Stimulated activated CD4-positive, alpha-beta T cell treated with anti-CD3 and anti-CD28 coated beads, TNF-alpha, amount 100 ng/mL, for 4 hours (primary cell): ENCODE results near the gene MFSD11.
"Not testable (repeated sequence)": the region's sequence is repeated elsewhere in the genome, so short reads cannot be mapped to it uniquely, and the experiment has no call there.

Experiments
- DNase-seq, 3 experiments: peaks; one replicate each; pipeline ENCODE4 v3.0.0-alpha.2; 2020; ENCODE audit warnings: low read depth in 3 of 3

Gene MFSD11

GRCh38 chr17:76797241-76797840, 59.4 kb downstream of the MFSD11 start:
- DNase-seq, result no peak

GRCh38 chr17:76801706-76802105, 63.8 kb downstream of the MFSD11 start:
- no peak for DNase-seq

GRCh38 chr17:76805319-76805718, 67.4 kb downstream of the MFSD11 start:
- DNase-seq, result no peak

GRCh38 chr17:76806151-76806550, 68.2 kb downstream of the MFSD11 start:
- not testable (repeated sequence) for DNase-seq

GRCh38 chr17:76806767-76807166, 68.8 kb downstream of the MFSD11 start:
- not testable (repeated sequence) for DNase-seq

- DNase-seq, result no peak
These were observed 70.4 kb downstream of the MFSD11 start for GRCh38 chr17:76808326-76808725.

- DNase-seq, result no peak
These were observed 73.0 kb downstream of the MFSD11 start for GRCh38 chr17:76810956-76811355.

- no peak for DNase-seq
These were observed 73.9 kb downstream of the MFSD11 start for GRCh38 chr17:76811834-76812233.

GRCh38 chr17:76812263-76812662, 74.3 kb downstream of the MFSD11 start:
- DNase-seq, result no peak

GRCh38 chr17:76812968-76813367, 75.0 kb downstream of the MFSD11 start:
- DNase-seq, result no peak

GRCh38 chr17:76815907-76816589, 78.1 kb downstream of the MFSD11 start:
- not testable (repeated sequence) for DNase-seq

GRCh38 chr17:76816590-76817135, 78.7 kb downstream of the MFSD11 start:
- peak; percentile 14 to 36 (median 22) for DNase-seq

GRCh38 chr17:76820039-76820438, 82.1 kb downstream of the MFSD11 start:
- no peak for DNase-seq

GRCh38 chr17:76820561-76820960, 82.6 kb downstream of the MFSD11 start:
- DNase-seq, result no peak

- DNase-seq, result no peak
These were observed 84.4 kb downstream of the MFSD11 start for GRCh38 chr17:76822184-76822778.

GRCh38 chr17:76824093-76824492, 86.2 kb downstream of the MFSD11 start:
- no peak for DNase-seq

GRCh38 chr17:76826330-76827068, 88.6 kb downstream of the MFSD11 start:
- no peak for DNase-seq

- DNase-seq, result no peak
These were observed 89.8 kb downstream of the MFSD11 start for GRCh38 chr17:76827736-76828135.
